Suprapubic skin (tissue), 4 donors: ENCODE measurements around the gene GDPD2. TPM values are rescaled to one million over a fixed set of nuclear protein-coding genes. Genes with fewer than 3 reads are reported as not detected.

Experiments used
- DNase-seq, 2 donors: peaks; one replicate each; pipeline ENCODE4 v3.0.0-alpha.2; 2019; ENCODE audit warnings: low spot score in 2 of 2
- H3K27ac ChIP-seq: fragments of 200-600 bp; sonication (generic); one replicate; pipeline ENCODE4 v1.5.1; 2019
- H3K27me3 ChIP-seq: fragments of 200-600 bp; sonication (generic); one replicate; pipeline ENCODE4 v1.5.1; 2019
- H3K36me3 ChIP-seq: fragments of 200-600 bp; sonication (generic); one replicate; pipeline ENCODE4 v1.5.1; 2019
- H3K4me1 ChIP-seq: fragments of 200-600 bp; sonication (generic); one replicate; pipeline ENCODE4 v1.5.1; 2019
- H3K4me3 ChIP-seq: fragments of 200-600 bp; sonication (generic); one replicate; pipeline ENCODE4 v1.5.1; 2019; ENCODE audit warnings: mild to moderate bottlenecking
- H3K9me3 ChIP-seq: fragments of 200-600 bp; sonication (generic); one replicate; pipeline ENCODE4 v1.5.1; 2019
- EP300 ChIP-seq: sonication (generic); formaldehyde crosslinking; IDR thresholded peaks from one replicate; pipeline ENCODE4 v1.6.1; 2017; ENCODE audit warnings: antibody characterized with exemption
- POLR2A ChIP-seq, 2 donors: fragments of 450-650 bp; IDR thresholded peaks; one replicate each; pipeline ENCODE4 v1.6.1; 2017; ENCODE audit warnings: antibody characterized with exemption in 2 of 2, mild to moderate bottlenecking in 2 of 2, moderate library complexity in 2 of 2
- POLR2AphosphoS5 ChIP-seq, 3 donors: sonication (generic); formaldehyde crosslinking; IDR thresholded peaks; one replicate each; pipeline ENCODE4 v1.6.1; 2017; ENCODE audit warnings: antibody characterized with exemption in 3 of 3
- WGBS: methylation state at CpG from one replicate; pipeline ENCODE4 v1.1.5; 2018; 5-methylcytosine and 5-hydroxymethylcytosine counted together
- total RNA-seq, 4 donors: library from RNA; depleted of rRNA; stranded (reverse); fragments of >200 nt; gene quantifications; one replicate each; pipeline ENCODE4 v1.1.0, GENCODE V29; 2016
- TF ChIP-seq, protein P1 (sequence below), 2 donors: fragments of 200-600 bp in 1 of 2; fragments of 450-650 bp in 1 of 2; sonication (generic) in 1 of 2; IDR thresholded peaks; one replicate each; pipeline ENCODE4 v1.5.1; 2016 to 2019; ENCODE audit warnings: antibody characterized with exemption in 2 of 2, mild to moderate bottlenecking in 1 of 2, moderate library complexity in 1 of 2

GDPD2 gene
- total RNA-seq, 4 donors from 2014 or later, result 15.8 to 68.7 (median 44.7) TPM

DNA sequence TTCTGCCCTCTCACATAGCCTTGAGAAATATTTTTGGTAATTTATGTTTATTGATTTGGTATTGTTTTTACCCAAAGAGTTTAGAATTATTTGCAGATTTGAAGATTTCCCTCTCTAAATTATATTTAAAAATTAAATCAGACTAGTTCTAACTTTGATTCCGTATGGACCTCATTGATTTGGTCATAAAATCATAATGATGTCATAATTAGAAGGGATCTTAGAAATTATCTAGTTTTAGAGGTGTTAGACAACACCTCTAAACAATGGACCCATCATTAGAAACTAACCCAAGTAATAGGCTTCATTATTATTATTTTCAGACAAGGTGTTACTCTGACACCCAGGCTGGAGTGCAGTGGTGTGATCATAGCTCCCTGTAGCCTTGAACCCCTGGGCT, 45.6 kb downstream of the GDPD2 start:
- 64% methylated on average over 1 of the region's 1 CpG for WGBS
- DNase-seq, result no peak

DNA sequence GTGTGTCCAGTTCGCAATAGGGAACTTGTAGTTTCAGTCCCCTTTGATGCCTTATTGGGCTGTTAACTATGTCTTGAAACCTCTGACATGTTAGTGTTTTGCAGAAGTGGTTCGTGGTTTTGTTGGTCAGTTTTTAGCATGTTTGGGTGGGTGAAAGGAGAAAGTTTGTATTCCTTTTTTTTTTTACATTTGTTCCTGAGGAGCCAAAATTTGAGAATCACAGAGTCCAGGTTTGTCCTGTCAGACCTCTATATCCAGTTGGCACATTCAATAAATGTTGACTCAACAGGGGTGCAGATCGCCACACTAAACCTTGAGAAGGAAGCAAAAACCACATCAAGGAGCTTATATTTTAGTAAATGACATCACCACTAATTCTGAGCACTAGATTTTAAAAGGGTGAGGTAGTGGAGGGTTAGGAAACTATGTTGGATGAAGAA, 47.8 kb downstream of the GDPD2 start:
- no peaks in the 10 kb centered on the region for H3K27me3 ChIP-seq
- DNase-seq, result no peak
- no peak overlapping the region for H3K27ac ChIP-seq
- no peaks in the 10 kb centered on the region for H3K9me3 ChIP-seq
- TF ChIP-seq EP300 (no peak), POLR2AphosphoS5 (IDR thresholded peaks at IDR 0.05) (no peak), POLR2A (IDR thresholded peaks at IDR 0.05) (no peak)
- TF ChIP-seq, protein P1, sequence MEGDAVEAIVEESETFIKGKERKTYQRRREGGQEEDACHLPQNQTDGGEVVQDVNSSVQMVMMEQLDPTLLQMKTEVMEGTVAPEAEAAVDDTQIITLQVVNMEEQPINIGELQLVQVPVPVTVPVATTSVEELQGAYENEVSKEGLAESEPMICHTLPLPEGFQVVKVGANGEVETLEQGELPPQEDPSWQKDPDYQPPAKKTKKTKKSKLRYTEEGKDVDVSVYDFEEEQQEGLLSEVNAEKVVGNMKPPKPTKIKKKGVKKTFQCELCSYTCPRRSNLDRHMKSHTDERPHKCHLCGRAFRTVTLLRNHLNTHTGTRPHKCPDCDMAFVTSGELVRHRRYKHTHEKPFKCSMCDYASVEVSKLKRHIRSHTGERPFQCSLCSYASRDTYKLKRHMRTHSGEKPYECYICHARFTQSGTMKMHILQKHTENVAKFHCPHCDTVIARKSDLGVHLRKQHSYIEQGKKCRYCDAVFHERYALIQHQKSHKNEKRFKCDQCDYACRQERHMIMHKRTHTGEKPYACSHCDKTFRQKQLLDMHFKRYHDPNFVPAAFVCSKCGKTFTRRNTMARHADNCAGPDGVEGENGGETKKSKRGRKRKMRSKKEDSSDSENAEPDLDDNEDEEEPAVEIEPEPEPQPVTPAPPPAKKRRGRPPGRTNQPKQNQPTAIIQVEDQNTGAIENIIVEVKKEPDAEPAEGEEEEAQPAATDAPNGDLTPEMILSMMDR (IDR thresholded peaks at IDR 0.05), result no peak
- no peak overlapping the region for H3K4me3 ChIP-seq
- 72% methylated on average over 3 of the region's 3 CpGs for WGBS
- no peaks in the 10 kb centered on the region for H3K4me1 ChIP-seq
- H3K36me3 ChIP-seq, result no peaks in the 10 kb centered on the region

More for the DNA sequence above, 45.6 kb downstream of the GDPD2 start:
- no peak for TF ChIP-seq EP300
- no peak for TF ChIP-seq POLR2AphosphoS5 (IDR thresholded peaks at IDR 0.05)
- TF ChIP-seq POLR2A (IDR thresholded peaks at IDR 0.05), result no peak
- TF ChIP-seq, protein P1 (IDR thresholded peaks at IDR 0.05), result no peak
- Histone ChIP-seq H3K4me3 (no peak overlapping the region), H3K9me3 (no peaks in the 10 kb centered on the region), H3K27me3 (no peaks in the 10 kb centered on the region), H3K36me3 (no peaks in the 10 kb centered on the region), H3K4me1 (no peaks in the 10 kb centered on the region), H3K27ac (no peak overlapping the region)

DNA sequence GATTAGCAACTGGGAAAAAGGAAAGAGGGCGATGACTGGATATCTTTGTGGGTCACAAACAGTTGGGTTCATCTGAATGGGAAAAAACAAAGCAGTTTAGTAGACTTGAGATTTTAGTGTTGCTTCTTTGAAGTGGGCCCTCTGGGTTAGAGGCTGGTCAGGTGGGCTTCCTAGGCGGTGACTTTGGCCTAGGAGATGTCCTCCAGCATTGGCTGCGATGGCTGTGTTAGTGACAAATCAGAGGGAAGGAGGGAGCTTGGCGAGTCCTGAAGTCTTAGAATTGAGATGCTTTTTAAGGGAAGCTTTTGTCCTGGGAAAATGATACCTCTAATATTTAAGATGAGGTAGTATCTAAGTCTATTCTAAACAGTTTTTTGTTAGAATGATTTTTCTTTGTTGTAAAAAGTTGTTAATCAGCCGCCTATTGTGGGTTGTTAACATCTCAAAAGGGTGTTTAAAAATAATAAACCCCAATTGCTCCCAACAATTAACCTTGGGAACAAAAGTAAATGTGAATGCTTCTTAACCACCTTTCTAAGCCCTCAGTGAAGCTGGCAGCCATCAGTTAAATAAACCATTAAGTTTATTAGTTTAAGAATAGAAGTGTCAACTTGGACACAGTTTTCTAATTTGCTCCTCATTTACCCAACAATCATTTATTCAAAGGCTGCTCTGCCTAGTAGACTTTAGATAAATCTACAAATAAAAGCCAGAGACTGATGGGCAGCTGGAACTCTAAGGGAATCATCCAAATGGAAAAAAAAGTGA, 53.2 kb downstream of the GDPD2 start:
- Histone ChIP-seq H3K9me3 (no peaks in the 10 kb centered on the region), H3K27me3 (no peaks in the 10 kb centered on the region), H3K4me1 (peaks cover 5% of the 10 kb centered on the region), H3K27ac (no peak overlapping the region), H3K4me3 (no peak overlapping the region), H3K36me3 (no peaks in the 10 kb centered on the region)
- no peak for TF ChIP-seq EP300
- TF ChIP-seq, protein P1 (IDR thresholded peaks at IDR 0.05), result no peak
- no peak for TF ChIP-seq POLR2AphosphoS5 (IDR thresholded peaks at IDR 0.05)
- no peak for TF ChIP-seq POLR2A (IDR thresholded peaks at IDR 0.05)
- 64% methylated on average over 5 of the region's 5 CpGs for WGBS
- no peak for DNase-seq

DNA sequence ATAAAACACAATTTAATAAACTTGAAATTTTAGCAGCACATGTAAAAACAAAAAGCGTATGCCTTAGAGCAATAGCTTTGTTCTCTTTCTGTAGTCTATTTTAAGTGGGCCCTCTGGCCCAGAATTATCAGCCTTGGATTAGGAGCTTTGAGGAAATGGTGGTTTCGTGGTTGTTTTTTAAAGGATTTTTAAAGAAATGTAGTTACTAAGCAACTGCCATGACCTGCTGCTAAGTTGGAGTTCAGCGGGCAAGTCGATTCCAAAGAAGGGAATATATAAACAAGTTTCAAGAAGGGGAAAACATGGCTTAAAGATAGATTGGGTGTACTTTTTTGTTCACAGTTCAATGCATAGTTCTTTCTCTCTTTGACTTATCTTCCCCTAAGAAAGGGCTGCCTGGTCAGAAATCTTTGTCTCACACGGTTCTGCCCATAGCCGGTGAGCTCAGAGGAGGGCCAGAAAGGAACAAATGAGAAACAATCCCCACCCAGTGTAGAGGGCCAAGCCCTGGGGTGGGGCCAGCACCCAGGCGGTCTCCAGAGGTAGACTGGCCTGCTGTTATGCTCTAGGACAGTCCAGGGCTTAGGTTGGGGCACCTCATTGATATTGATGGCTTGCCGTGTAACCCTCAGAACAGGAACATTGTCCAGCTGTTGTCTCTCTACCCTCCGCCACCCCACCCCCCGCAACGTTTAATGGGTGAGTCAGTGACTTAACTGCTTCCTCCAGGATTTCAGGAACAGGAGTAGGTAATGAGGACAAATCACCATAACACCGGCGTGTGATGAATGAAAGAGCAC, 54.0 kb downstream of the GDPD2 start:
- TF ChIP-seq POLR2A (IDR thresholded peaks at IDR 0.05), result no peak
- TF ChIP-seq, protein P1 (IDR thresholded peaks at IDR 0.05), result no peak
- no peak for DNase-seq
- no peak overlapping the region for H3K27ac ChIP-seq
- H3K27me3 ChIP-seq, result no peaks in the 10 kb centered on the region
- H3K9me3 ChIP-seq, result no peaks in the 10 kb centered on the region
- H3K4me3 ChIP-seq, result no peak overlapping the region
- 56% methylated on average over 13 of the region's 13 CpGs for WGBS
- H3K4me1 ChIP-seq, result peaks cover 5% of the 10 kb centered on the region
- H3K36me3 ChIP-seq, result no peaks in the 10 kb centered on the region

DNA sequence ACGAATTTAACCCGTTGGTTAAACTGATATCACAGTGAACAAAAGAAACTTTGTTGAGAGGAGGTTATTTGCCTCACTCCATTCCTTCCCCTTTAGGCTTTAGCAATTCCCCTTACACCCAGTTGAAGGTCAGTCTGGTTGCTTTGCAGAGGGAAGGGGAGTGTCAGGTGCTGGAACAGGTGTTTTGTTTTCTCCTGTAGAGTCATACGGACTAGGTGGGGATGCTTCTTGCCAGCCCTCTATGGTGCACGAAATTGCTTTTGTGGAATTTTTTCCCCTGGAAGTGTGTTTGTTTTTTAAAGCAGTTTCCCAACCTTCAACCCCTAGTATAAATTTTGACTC, 54.6 kb downstream of the GDPD2 start:
- Histone ChIP-seq H3K9me3 (no peaks in the 10 kb centered on the region), H3K36me3 (no peaks in the 10 kb centered on the region), H3K27me3 (no peaks in the 10 kb centered on the region), H3K27ac (no peak overlapping the region), H3K4me3 (no peak overlapping the region), H3K4me1 (peaks cover 5% of the 10 kb centered on the region)
- WGBS, result 44% methylated on average over 4 of the region's 4 CpGs
- DNase-seq, result no peak
- TF ChIP-seq POLR2AphosphoS5 (IDR thresholded peaks at IDR 0.05), result no peak
- no peak for TF ChIP-seq POLR2A (IDR thresholded peaks at IDR 0.05)
- TF ChIP-seq, protein P1 (IDR thresholded peaks at IDR 0.05), result no peak
- no peak for TF ChIP-seq EP300
